Measurements from ENCODE around the gene ADM2.
"Not testable (repeated sequence)": the region's sequence is repeated elsewhere in the genome, so short reads cannot be mapped to it uniquely, and the experiment has no call there.

Gene ADM2

DNA sequence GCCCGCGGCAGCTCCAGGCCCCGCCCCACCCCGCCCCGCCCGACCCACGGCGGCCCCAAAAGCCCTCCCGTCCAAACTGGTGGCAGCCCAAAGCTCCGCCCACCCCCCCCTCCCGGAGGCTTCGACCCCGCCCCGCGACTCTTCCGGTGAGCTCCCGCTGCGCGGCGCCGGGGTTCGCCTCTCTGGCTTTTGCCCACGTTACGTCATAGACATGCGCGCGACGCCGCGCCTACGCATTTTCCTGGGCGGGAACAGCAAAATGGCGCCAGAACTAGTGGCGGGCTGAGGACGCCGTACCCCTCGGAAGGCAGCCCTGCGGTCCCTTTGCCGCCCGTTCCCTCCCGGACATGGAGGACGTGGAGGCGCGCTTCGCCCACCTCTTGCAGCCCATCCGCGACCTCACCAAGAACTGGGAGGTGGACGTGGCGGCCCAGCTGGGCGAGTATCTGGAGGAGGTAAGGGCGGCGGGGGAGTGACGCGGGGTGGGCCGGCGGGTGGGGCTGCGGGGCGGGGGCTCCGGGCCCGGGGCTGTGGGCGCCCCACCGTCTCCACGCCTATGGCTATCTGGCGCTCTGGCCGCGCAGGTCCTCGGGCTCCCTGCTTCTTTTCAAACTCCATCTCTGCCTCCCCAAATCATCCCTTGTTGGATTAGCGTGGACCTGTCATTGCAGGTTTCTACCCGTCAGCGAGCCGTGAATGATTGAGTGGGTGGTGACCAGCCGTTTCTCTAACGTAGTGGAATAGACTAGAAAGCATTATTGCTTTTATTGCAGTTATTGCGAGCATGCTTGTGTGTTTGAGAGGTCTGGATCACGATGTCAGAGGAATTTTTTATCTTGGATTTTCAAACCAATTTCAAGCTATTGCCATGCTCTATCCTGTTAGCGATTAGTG is 26.9 kb downstream of the ADM2 start, which contains the start of gene NCAPH2:
TSS of gene NCAPH2 (plus strand) at position 234 of the 894 bp plus-strand sequence. CDS start at position 348, 114 bp downstream.
- no peak for DNase-seq

DNA sequence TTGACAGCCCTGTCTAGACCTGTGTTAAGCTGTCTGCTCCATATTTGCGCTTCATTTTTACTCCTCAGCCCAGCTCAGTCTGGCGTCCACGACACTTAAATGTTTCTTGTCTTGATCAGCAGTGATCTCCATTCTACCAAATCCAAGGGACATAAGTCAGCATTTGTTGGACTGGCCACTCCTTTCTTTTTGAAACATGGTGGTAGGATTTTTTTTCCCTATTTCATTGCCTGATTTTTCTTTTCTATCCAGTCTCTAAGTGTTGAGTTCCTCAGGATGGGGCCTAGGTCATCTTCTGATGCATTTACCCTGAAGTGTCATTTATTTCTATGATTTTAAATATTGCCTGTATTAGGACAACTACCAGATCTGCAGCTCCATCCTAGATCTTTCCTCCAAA is 27.6 kb downstream of the ADM2 start:
- no peak for DNase-seq

DNA sequence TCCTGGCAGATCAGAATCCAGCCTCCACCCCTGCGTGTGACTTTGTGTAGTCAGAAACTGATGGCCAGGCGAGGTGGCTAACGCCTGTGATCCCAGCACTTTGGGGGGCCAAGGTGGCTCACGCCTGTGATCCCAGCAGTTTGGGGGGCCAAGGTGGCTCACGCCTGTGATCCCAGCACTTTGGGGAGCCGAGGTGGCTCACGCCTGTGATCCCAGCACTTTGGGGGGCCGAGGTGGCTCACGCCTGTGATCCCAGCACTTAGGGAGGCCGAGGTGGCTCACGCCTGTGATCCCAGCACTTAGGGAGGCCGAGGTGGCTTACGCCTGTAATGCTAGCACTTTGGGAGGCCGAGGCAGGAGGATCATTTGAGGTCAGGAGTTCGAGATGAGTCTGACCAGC is 31.8 kb downstream of the ADM2 start:
- no peak for DNase-seq

DNA sequence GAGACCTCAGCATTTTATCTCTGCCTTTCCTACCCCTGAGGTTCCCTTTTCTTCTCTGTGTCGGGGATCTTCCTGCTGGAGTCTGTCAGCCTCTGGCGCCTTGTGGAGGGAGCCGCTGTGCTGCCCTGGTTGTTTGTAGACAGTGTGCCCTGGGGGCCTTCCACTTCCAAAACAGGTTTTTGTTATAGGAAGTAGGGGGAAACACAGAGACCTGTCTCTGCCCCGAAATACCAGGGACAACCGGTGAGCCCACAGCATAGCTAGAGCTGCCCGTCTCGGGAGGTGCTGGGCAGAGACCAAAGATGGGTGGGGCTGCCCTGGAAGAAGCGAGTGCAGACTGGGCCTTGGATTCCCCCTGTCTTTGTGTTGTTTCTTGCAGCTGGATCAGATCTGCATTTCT is 34.7 kb downstream of the ADM2 start:
- no peak for DNase-seq

DNA sequence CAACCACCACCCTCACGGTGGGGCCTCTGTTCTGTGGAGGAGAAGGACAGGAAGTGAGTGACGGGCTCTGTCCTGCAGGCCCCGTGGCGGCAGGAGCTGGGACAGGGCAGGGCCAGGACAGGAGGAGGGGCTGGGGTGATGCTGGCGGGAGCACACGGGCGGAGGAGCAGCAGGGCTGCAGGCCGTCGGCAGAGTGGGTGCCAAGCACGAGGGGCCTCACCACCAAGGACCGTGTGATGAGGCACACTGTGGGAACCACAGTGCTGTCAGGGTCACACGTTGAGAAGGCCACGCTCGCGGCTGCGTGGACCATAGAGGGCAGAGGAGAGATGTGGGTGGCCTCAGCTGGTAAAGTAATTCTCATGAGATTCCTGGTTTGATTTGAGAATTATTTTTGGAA is 35.5 kb downstream of the ADM2 start:
- DNase-seq: no peak

DNA sequence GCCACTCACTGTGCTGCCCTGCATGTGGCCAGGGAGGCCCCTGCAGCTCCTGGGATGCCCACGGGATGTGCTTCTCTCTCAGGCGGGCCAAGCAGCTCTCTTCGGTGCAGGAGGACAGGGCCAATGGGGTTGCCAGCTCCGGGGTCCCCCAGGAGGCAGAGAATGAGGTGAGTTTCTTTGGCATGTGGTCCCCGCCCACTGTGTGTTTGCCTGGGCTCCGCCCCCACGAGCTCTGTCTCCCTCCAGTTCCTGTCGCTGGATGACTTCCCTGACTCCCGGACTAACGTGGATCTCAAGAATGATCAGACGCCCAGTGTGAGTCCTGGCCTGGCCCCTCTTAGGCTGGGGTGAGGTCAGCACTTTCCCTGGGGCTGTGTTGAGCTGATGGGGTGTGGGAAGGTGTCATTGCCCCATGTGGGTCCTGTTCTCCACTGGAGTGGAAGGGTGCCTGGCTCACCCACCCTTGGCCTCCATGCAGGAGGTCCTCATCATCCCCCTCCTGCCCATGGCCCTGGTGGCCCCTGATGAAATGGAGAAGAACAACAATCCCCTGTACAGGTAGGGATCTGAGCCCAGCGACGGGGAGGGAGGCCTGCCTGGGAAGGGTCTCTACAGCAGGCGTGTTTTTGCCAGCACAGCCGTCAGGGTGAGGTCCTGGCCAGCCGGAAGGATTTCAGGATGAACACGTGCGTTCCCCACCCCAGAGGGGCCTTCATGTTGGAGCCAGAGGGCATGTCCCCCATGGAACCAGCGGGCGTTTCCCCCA is 36.3 kb downstream of the ADM2 start:
- DNase-seq: no peak

DNA sequence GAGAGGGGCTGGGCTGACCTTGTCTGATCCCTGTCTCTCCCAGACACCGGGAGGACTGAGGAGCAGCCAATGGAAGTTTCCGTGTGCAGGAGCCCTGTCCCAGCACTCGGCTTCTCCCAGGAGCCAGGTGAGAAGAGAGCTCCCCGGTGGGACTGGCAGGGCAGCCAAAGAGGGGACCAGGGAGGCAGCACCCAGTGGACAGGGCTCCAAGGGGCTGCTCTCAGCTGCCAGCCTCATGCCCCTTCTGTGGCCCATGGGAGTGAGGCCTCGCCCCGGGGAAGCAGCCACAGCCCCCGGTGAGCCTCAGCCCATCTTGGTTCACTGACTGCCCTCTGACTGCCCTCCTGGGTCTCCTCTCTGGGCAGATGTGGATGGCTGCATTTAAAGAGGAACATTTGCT is 37.3 kb downstream of the ADM2 start:
- DNase-seq: no peak

DNA sequence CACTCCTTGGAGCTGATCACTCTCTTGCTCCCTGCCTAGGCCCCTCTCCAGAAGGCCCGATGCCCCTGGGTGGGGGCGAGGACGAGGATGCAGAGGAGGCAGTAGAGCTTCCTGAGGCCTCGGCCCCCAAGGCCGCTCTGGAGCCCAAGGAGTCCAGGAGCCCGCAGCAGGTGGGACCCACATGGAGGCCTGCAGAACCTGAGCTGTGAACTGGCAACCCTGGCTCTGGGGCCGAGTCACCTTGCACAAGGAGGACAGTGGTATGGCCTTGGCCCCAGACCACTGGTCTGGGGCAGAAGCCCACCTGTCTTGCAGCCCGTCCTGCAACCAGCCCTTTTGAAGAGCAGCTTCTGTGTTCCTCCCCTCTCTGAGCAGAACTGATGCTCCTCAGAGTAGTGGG is 37.8 kb downstream of the ADM2 start:
- DNase-seq: no peak

DNA sequence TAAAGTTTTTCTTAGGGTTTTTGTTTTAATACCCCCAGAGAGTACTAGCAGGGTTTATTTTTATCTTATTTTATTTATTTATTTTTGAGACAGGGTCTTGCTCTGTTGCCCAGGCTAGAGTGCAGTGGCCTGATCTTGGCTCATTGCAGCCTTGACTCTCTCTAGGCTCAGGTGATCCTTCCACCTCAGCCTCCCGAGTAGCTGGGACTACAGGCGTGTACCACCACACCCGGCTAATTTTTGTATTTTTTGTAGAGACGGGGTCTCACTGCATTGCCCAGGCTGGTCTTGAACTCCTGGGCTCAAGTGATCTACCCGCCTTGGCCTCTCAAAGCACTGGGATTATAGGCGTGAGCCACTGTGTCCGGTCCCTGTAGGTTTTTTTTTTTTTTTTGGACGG is 38.8 kb downstream of the ADM2 start:
- DNase-seq: not testable (repeated sequence)

DNA sequence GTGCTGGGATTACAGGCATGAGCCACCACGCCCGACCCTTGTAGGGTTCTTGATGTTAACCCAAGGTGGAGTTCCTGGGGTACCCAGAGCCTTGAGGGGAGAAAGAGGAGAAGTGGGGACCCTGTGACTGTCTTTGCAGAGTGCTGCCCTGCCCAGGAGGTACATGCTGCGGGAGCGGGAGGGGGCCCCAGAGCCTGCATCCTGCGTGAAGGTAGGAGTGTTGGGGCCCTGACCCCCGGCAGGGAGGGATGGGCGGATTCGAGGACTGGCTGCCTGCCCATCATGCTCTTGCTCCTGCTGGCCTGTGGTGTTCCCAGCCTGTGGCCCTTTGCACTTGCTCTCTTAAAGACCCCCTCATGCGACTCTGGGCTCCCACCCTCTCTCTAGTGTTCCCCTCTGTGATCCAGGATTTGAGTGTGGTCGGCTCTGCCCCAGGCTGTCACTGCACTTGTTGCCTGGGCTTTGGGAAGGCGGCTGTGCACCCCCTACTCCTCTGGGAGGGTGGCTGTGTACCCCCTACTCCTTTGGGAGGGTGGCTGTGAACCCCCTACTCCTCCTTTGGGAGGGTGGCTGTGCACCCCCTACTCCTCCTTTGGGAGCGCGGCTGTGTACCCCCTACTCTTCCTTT is 39.6 kb downstream of the ADM2 start:
- no peak for DNase-seq

DNA sequence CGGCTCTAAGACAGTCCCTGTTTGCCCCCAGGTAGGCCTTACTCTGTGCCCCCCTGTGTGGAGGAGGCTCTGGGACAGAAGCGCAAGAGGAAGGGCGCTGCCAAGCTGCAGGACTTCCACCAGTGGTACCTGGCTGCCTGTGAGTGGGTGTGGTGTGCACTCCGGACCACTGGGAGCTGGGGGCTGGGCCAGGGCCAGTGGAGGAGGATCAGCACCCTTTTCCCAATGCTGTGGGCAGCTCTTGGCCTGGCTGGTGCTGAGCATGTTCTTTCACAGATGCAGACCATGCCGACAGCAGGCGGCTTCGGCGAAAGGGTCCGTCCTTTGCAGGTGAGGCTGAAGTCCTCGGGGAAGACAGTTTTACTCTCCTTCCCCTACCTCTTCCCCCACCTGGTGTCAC is 40.4 kb downstream of the ADM2 start:
- DNase-seq: no peak

DNA sequence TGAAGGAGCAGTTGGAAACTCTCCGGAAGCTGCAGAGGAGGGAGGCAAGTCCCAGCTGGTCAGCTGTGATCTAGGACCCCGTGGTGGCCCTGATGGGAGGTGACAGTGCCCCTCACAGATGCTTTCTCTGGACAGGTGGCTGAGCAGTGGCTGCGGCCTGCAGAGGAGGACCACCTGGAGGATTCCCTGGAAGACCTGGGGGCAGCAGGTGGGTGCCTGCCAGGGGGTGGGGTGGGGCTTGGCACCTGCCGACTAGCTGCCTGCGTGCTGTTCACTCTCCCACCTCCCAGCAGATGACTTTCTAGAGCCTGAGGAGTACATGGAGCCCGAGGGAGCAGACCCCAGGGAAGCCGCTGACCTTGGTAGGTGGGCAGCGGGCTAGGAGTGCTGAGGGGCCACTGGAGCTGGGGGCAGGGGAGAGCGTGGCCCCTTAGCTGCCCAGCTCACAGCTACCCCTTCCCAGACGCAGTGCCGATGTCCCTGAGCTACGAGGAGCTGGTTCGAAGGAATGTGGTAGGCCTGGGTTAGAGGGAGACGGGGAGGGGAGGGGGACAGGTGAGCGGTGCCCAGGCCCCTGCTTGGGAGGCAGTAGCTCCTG is 41.0 kb downstream of the ADM2 start:
- no peak for DNase-seq

DNA sequence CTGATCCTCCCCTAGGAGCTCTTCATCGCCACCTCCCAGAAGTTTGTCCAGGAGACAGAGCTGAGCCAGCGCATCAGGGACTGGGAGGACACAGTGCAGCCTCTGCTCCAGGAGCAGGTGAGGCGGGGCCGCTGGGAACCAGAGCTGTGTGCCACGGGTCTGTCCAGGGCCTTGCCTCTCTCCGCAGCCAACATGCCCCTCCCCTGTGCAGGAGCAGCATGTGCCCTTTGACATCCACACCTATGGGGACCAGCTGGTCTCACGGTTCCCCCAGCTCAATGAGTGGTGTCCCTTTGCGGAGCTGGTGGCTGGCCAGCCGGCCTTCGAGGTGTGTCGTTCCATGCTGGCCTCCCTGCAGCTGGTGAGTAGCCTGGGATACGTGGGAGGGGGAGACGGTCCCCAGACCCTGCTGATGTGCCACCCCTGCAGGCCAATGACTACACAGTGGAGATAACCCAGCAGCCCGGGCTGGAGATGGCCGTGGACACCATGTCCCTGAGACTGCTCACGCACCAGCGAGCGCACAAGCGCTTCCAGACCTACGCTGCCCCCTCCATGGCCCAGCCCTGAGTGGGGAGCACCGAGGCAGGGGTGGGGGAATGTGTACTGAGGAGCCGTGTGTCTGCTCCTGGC is 41.6 kb downstream of the ADM2 start:
- no peak for DNase-seq

DNA sequence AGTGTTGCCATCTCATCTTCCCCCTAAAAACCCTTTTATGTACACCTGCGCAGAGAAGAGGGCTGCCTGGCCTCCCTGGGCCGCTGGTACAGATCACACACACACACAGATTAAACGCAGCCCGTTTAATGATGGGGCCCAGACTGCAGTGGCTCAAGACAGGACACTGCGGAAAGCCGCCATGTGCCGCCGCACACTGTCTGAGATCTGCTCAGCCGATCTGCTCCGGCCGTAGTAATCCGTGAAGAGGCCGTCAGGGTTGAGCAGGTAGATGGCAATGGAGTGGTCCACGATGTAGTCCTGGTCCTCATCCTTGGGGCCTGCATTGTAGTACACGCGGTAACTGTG is 42.1 kb downstream of the ADM2 start:
- no peak for DNase-seq

DNA sequence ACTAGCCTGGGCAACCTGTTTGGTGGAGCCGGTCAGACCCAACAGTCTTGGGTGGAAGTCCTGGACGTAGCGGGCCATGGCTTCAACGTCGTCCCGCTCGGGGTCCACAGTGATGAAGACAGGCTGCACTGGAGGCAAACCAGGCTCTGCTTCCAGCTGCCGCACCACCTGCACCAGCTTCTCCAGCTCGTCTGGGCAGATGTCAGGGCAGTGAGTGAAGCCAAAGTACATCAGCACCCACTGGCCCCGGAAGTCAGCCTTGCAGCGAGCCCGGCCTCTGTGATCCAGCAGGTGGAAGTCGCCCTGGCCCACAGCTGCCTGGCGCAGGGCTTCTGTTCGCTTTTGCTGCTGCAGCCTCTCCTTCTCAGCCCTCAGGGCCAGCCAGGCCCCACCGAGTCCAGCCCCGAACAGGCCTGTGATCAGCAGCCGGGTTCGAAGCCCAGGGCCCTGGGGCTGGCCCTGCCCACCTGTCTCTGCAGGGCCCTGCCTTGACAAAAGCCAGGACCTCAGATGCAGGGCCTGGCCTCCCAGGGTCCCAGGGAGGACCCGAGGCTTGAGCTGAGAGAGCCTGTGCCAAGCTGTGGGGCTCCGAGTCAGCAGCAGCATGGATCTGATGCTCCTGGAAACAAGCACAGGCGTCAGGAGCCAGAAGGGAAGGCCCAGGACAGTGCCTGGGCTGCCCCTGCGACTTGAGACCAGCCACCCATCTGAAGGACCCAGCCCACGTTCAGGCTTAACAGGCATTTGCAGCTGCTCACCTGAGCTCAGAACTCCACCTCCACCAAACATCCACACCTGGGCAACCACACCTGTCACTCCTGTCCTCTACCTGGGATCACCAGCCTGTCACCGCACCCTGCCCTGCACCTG is 42.7 kb downstream of the ADM2 start:
- no peak for DNase-seq

DNA sequence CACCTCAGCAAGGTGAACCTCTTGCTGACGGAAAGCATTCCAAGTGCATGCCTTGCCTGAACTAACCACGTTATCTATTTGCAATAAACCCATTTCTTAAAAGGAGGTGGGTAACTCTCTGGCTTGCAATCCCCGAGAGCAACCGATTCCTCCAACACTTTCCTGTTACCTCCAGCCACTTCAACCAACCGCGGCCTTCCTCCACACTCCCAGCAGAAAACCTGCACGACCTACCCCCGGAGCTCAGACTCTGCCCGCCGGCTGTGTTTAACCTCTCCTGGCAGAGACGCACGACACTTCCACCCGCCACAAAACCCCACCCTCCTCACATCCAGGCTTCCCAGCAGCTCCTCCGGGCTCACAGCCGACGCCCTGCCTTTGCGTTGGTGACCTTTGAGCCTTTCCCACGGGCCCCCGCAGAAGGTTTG is 43.3 kb downstream of the ADM2 start:
- no peak for DNase-seq

DNA sequence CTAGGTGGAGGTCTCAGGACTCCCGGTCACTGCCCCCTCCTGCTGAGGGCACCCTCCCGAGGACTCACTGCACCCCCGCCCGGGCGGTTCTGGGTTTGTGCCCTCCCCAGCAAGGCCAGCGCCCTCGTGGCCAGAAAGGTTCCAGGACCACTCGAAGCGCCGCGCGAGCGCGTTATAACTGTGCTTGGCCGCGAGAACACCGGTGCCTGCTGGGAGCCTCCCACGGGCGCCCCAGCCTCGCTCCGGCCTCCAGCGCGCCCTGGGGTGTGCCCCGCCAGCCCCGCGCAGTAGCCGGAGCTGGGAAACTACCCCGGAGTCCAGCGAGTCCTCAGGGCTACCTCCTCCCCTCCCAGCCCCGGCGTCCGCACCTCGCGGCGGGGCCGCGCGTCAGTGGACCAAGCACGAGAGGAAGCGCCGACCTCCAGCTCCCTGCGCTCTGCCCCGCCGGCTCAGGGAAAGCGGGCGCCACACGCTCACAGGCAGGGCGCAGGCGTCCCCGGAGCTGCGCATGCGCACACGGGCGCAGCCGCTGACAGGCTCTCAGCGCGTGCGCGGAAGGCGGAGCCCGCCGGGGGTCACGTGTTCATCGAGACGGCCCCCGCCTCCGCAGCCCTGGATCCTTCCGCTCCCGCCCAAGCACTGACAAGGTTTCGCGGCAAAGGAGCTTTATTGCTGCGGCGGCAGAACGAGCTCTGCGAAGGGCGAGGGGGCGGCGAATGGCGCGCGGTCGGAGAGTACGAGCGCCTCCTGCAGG is 43.9 kb downstream of the ADM2 start, which contains the start of gene SCO2:
TSS of gene SCO2 (minus strand) at position 495 of the 754 bp plus-strand sequence. CDS start 1,187 bp downstream, outside the sequence.
- no peak for DNase-seq

DNA sequence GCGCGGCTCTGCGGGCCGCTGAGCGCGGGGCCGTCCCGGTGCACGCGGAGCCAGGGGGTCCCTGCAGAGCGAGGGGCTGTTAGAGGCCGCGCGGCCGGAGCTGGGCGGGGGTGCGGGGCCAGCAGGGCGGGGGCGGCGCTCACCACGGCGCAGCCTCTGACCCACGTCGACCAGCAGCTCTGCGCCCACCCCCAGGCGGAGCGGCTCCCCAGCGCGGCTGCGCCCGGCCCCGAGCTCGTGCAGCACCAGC is 44.4 kb downstream of the ADM2 start:
- DNase-seq: no peak

DNA sequence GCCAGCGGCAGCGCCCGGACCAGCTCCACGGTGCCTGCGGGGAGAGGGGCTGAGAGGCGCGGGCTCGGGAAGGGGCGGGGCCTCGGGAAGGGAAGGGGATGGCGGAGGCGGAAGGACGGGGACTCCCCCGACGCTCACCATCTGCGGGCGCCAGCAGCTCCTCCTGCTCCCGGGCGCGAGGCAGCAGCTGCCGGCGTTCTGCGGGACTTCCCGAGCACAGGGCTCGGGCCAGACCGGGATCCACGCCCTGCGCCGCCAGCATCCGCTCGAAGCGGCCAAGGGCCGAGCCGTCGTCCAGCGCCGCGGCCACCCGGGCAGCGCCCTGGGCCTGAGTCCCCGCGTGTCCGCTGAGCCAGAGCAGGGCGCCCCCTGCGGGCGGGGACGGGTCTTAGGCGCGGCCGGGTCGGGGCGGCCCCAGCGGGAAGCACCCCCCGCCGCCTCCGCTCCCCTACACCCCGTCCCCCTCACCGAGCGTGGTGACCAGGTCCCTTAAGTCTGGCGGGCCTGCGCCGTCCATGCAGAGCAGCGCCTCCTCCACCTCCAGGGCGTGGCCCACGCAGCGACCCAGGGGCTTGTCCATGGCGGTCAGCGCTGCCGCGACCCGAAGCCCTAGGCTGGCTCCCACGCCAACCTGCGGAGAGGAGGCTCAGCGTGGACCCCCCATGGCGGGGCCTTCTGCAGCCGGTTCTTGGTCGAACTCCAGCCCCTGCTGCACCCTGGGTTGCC is 44.9 kb downstream of the ADM2 start:
- DNase-seq: no peak

Measured in NCI-H187 treated with DMSO at 0.1 percent for 48 hours (cell line).